Astrocyte (in vitro differentiated cells and primary cell): ENCODE results near the gene NRP1. TPM values are rescaled to one million over a fixed set of nuclear protein-coding genes. Genes with fewer than 3 reads are reported as not detected.

ENCODE experiments used
- DNase-seq: peaks from one replicate; pipeline ENCODE4 v3.0.0-alpha.2; 2010; ENCODE audit warnings: low read depth
- FAIRE-seq: peaks from 2 replicates; lab custom pipeline; 2011; peaks lifted over from hg19 to GRCh38; lab: Jason Lieb, UNC
- H2AFZ ChIP-seq: 2 replicates; pipeline ENCODE4 v1.6.0; 2012; ENCODE audit warnings: low read depth, low read length, inconsistent platforms
- H3K27ac ChIP-seq: 2 replicates; pipeline ENCODE4 v1.5.1; 2011; ENCODE audit warnings: low read depth, low read length, inconsistent platforms
- H3K27me3 ChIP-seq: 2 replicates; pipeline ENCODE4 v1.6.0; 2011; ENCODE audit warnings: low read length, inconsistent platforms; ENCODE audit not compliant: insufficient read depth
- H3K36me3 ChIP-seq: 2 replicates; pipeline ENCODE4 v1.5.1; 2011; ENCODE audit warnings: low read length, inconsistent platforms; ENCODE audit not compliant: insufficient read depth
- H3K4me1 ChIP-seq: 2 replicates; pipeline ENCODE4 v1.5.1; 2011; ENCODE audit warnings: low read length, inconsistent platforms; ENCODE audit not compliant: insufficient read depth
- H3K4me2 ChIP-seq: 2 replicates; pipeline ENCODE4 v1.6.0; 2012; ENCODE audit warnings: low read length, inconsistent platforms
- H3K4me3 ChIP-seq: 2 replicates; pipeline ENCODE4 v1.5.1; 2011; ENCODE audit warnings: low read depth, mild to moderate bottlenecking, low read length, inconsistent platforms; ENCODE audit not compliant: insufficient read depth
- H3K79me2 ChIP-seq: 2 replicates; pipeline ENCODE4 v1.6.0; 2012; ENCODE audit warnings: mild to moderate bottlenecking, low read length, inconsistent platforms; ENCODE audit not compliant: insufficient read depth
- H3K9ac ChIP-seq: 2 replicates; pipeline ENCODE4 v1.6.0; 2012; ENCODE audit warnings: mild to moderate bottlenecking, low read length, inconsistent platforms
- H3K9me3 ChIP-seq: 2 replicates; pipeline ENCODE4 v1.5.1; 2012; ENCODE audit warnings: low read depth, mild to moderate bottlenecking, low read length, inconsistent platforms; ENCODE audit not compliant: insufficient read depth
- H4K20me1 ChIP-seq: 2 replicates; pipeline ENCODE4 v1.6.0; 2012; ENCODE audit warnings: low read length, inconsistent platforms; ENCODE audit not compliant: insufficient read depth
- H3K27ac Mint-ChIP-seq: one replicate; pipeline ENCODE4 v1.8.0; 2021; ENCODE audit warnings: mild to moderate bottlenecking, mixed read lengths; ENCODE audit not compliant: unreplicated experiment
- H3K27me3 Mint-ChIP-seq: one replicate; pipeline ENCODE4 v1.8.0; 2021; ENCODE audit warnings: low read depth, mixed read lengths; ENCODE audit not compliant: unreplicated experiment
- H3K36me3 Mint-ChIP-seq: one replicate; pipeline ENCODE4 v1.8.0; 2021; ENCODE audit warnings: low read depth, mixed read lengths; ENCODE audit not compliant: unreplicated experiment
- H3K4me1 Mint-ChIP-seq: one replicate; pipeline ENCODE4 v1.8.0; 2021; ENCODE audit warnings: low read depth, mixed read lengths; ENCODE audit not compliant: unreplicated experiment
- H3K4me3 Mint-ChIP-seq: one replicate; pipeline ENCODE4 v1.8.0; 2021; ENCODE audit warnings: mild to moderate bottlenecking, moderate library complexity, mixed read lengths; ENCODE audit not compliant: unreplicated experiment
- H3K9me3 Mint-ChIP-seq: one replicate; pipeline ENCODE4 v1.8.0; 2021; ENCODE audit warnings: mild to moderate bottlenecking, mixed read lengths; ENCODE audit not compliant: unreplicated experiment
- CTCF ChIP-seq: IDR thresholded peaks from 2 replicates; pipeline ENCODE4 v1.5.1; 2011; ENCODE audit warnings: low read depth, mild to moderate bottlenecking, inconsistent platforms, low read length, moderate library complexity; ENCODE audit not compliant: insufficient read depth
- EZH2 ChIP-seq: IDR thresholded peaks from 2 replicates; pipeline ENCODE4 v1.6.1; 2012; ENCODE audit warnings: mild to moderate bottlenecking, low read length, inconsistent platforms; ENCODE audit not compliant: insufficient read depth
- total RNA-seq: library from RNA; stranded (reverse); gene quantifications from 2 replicates; pipeline ENCODE4 v1.2.1, GENCODE V29; 2021

Gene NRP1
- total RNA-seq, 1 donor from 2014 or later: 59.4 TPM

DNA sequence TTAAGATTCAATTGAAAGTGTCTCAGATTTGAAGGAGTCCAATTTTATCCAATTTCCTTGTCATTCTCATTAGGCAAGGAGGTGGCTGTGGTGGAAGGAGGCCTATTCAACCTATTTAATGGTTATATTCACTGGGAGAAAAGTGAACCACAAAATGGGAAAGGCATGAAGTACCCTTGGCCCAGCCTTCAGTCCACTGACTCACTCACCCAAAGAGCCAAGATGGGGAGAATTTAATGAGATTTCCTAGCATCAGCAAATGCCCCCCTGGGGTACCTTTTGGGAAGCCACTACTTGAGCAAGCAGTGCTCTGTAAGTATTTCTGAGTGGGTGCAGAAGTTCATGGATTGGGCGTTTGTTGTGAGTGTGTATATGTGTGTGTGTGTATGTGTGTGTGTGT lies 144.1 kb downstream of the NRP1 start:
- no peak overlapping the region for H3K4me3 ChIP-seq
- H4K20me1 ChIP-seq: no peaks in the 10 kb centered on the region
- peaks cover 18% of the 10 kb centered on the region for H3K36me3 ChIP-seq
- no peak overlapping the region for H3K27ac ChIP-seq
- Mint-ChIP-seq H3K4me3 (no peak overlapping the region), H3K4me1 (peaks cover 17% of the 10 kb centered on the region), H3K9me3 (peaks cover 2% of the 10 kb centered on the region), H3K27me3 (no peaks in the 10 kb centered on the region), H3K36me3 (peaks cover 9% of the 10 kb centered on the region), H3K27ac (no peak overlapping the region)
- no peaks in the 10 kb centered on the region for H3K27me3 ChIP-seq
- H3K4me2 ChIP-seq: no peak overlapping the region
- FAIRE-seq (no peak), DNase-seq (peak; percentile 61)
- H2AFZ ChIP-seq: no peak overlapping the region
- TF ChIP-seq EZH2 (no peak), CTCF (no peak)
- H3K9me3 ChIP-seq: no peaks in the 10 kb centered on the region
- no peaks in the 10 kb centered on the region for H3K79me2 ChIP-seq
- H3K4me1 ChIP-seq: peaks cover 26% of the 10 kb centered on the region
- H3K9ac ChIP-seq: no peak overlapping the region

DNA sequence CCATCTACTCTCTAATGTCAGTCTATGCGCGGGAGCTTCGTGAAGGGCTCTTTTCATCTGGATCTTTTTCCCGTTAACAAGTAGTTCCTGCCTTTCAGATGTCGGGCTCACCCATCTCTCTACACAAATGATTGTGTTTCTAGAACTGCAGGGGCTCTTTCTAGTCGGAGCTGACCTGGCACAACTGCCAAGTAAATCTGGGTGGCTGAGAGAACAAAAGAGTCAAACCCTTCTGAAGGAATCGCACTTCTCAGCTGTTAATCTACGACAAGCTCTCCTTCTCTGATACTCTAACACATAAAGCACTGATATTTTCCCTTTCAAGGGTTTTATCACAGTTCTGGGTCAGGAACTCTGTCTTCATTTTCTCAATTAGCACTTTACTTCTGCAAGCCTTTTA lies 144.7 kb downstream of the NRP1 start:
- Histone ChIP-seq H3K9me3 (no peaks in the 10 kb centered on the region), H3K27me3 (no peaks in the 10 kb centered on the region), H2AFZ (no peak overlapping the region), H3K36me3 (peaks cover 23% of the 10 kb centered on the region), H3K9ac (no peak overlapping the region), H3K27ac (no peak overlapping the region), H3K79me2 (no peaks in the 10 kb centered on the region), H3K4me1 (peaks cover 22% of the 10 kb centered on the region), H4K20me1 (no peaks in the 10 kb centered on the region), H3K4me2 (no peak overlapping the region), H3K4me3 (no peak overlapping the region)
- Mint-ChIP-seq H3K27me3 (no peaks in the 10 kb centered on the region), H3K9me3 (peaks cover 2% of the 10 kb centered on the region), H3K4me1 (peaks cover 14% of the 10 kb centered on the region), H3K27ac (no peak overlapping the region), H3K4me3 (no peak overlapping the region), H3K36me3 (peaks cover 9% of the 10 kb centered on the region)
- no peak for FAIRE-seq
- no peak for TF ChIP-seq EZH2
- no peak for TF ChIP-seq CTCF
- no peak for DNase-seq

GRCh38 chr10:33189363-33189762 lies 145.1 kb downstream of the NRP1 start:
- no peak overlapping the region for H3K4me3 Mint-ChIP-seq
- no peak overlapping the region for H3K4me3 ChIP-seq
- peaks cover 2% of the 10 kb centered on the region for H3K9me3 Mint-ChIP-seq
- H3K79me2 ChIP-seq: no peaks in the 10 kb centered on the region
- H3K4me2 ChIP-seq: no peak overlapping the region
- TF ChIP-seq CTCF: no peak
- TF ChIP-seq EZH2: no peak
- H4K20me1 ChIP-seq: no peaks in the 10 kb centered on the region
- H3K27me3 ChIP-seq: no peaks in the 10 kb centered on the region
- H3K27me3 Mint-ChIP-seq: no peaks in the 10 kb centered on the region
- H3K4me1 Mint-ChIP-seq: peaks cover 14% of the 10 kb centered on the region
- H3K36me3 ChIP-seq: peaks cover 23% of the 10 kb centered on the region
- no peak for FAIRE-seq
- H3K27ac Mint-ChIP-seq: no peak overlapping the region
- H2AFZ ChIP-seq: no peak overlapping the region
- no peak overlapping the region for H3K27ac ChIP-seq
- no peak overlapping the region for H3K9ac ChIP-seq
- H3K4me1 ChIP-seq: peaks cover 18% of the 10 kb centered on the region
- DNase-seq: no peak
- H3K36me3 Mint-ChIP-seq: peaks cover 9% of the 10 kb centered on the region
- no peaks in the 10 kb centered on the region for H3K9me3 ChIP-seq
